Middle frontal gyrus (tissue), 1 donor: ENCODE data around the gene OR8B3.
"Not testable (repeated sequence)": the region's sequence is repeated elsewhere in the genome, so short reads cannot be mapped to it uniquely, and the experiment has no call there.

Experiments used
- DNase-seq: peaks from one replicate; pipeline ENCODE4 v3.0.0-alpha.2; 2015; ENCODE audit warnings: low spot score; ENCODE audit errors: extremely low spot score

OR8B3 gene, protein sequence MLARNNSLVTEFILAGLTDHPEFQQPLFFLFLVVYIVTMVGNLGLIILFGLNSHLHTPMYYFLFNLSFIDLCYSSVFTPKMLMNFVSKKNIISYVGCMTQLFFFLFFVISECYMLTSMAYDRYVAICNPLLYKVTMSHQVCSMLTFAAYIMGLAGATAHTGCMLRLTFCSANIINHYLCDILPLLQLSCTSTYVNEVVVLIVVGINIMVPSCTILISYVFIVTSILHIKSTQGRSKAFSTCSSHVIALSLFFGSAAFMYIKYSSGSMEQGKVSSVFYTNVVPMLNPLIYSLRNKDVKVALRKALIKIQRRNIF

DNA sequence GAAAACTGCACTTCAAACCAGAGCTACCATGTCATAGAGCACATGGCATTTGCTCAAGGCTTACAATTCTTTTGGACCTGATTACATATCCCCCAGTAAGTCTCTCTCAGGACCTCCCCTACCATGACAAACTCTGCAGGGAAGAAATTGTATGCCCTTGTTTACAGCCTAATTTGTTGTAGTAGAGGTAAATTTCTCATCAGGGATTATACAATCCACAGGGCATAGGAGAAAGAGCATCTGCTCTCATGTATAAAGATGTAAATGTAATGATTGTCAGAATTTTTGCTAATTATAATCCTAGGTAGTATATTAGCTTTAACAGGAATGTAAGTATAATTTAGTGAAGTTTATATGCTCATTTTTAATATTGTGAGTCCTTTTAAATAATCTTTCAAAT is at the start of gene OR8B3:
TSS of gene OR8B3 (minus strand) at position 101 of the 400 bp plus-strand sequence. CDS start 1,673 bp downstream, outside the sequence.
- no peak for DNase-seq

DNA sequence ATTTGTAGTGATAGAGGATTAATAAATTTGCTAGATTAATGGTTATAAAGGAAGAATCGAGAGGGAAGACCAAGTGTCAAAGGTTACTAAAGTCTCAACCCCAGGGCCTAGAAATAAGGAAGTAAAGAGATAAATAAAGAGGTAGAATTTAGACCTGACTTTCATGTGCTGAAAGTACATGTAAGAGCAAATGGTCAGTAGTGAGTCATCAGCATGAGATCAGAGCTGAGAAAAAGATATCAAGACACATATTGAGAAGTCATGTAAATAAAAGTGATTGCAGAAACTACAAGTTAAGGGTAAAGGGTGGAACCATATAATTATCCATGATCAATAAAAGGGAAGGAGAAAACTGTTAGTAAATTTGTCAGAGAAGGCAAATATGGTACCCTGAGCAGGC is 48.1 kb upstream of the OR8B3 start:
- DNase-seq: no peak

DNA sequence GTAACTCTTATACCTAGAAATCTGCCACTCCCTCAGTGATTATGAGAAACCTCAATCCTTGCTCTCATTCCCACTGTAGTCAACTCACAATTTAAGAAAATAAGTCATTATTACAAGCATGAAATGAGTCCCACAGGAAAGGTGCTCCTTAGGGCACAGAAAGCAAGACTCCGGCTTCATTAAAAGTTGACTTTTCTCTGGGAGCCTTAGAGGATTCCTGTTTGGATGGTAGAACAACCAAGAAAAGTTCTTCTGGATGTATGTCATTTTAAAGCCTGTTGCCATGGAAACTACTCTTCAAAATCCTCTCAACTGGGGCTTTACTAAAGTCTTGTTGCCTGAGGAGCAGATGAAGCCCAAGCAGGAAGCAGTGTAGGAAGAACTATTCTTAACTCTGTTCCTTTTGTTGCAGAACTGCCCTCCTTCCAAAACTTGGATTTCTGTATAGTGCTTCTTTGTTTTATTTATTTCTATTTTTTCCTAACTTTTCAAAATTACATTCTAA is 46.9 kb upstream of the OR8B3 start, which contains the start of gene OR8B8:
TSS of gene OR8B8 (minus strand) at position 51 of the 505 bp plus-strand sequence. CDS start 4,611 bp downstream, outside the sequence.
- no peak for DNase-seq

DNA sequence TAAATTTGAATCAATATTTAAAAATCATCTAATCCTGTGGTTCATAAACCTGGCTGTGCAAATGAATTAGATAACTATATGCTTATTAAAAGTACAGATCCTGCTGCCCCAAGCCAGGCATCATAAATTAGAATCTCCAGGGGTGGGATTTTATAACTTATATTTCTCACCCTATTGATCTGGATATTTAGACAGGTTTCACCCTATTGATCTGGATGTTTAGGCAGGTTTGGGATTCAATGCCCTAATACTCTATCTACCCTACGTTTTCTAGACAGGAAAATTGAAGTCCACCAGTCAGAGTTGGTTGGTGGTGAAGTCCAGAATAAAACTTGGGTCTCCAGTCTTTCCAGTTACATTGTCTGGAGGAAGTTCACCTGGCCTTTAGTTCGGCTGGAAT is 44.0 kb upstream of the OR8B3 start:
- no peak for DNase-seq

DNA sequence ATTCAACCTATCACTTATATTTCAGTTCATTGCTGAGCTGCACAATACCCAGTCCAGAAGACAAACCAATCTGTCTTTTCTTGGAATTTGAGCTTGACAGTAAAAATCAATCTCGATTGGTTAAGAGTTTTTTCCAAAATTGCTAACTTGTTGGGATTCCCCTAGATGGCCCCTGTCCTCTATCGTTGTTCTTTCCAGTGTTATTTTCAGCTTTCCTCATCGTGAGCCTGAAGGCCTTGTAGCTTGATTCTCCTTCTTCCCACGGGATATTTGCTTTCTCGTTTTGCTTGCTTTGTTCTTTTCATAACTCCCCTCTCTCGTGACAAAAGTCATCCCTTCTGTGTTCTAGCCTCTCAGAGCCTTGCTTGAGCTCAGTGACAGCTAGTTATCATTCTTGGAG is 43.6 kb upstream of the OR8B3 start:
- DNase-seq: no peak

DNA sequence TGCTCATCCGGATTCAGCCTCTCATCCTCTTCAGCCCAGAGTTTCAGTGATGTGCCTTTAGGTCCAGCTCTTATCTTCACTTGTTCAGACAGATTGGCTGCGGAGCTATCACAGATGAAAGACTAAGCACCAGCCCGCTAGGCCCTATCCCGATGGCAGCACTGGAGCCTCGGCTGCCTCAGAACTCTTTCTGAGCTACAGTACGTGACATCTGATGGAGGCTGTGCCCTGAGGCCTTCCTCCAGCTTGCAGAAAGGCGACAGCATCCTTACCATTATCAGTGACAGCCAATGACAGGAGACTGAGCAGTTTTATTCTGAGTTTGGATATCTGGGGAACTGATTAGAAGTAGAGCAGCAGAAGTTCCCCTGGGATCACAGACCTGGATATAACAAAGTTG is 42.7 kb upstream of the OR8B3 start:
- DNase-seq: no peak

DNA sequence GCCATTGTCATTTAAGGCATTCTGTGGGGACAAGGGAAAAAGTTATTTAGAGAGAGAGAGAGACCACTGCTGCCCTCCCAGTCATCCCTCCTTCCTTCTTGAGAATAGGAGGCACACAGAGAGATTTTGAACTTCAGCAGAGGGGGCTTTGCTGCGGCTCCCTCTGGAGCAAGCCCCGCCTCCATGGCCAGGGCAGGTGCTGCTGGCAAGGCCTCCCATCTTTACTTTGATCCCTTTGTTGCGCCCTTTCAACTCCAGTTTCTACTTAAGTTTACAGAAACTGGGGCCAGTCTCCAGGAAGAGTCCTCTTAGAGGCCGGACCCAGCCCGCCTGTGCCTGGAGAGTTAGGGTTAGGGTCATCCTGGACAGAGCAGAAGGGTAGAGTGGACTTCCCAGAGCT is 42.3 kb upstream of the OR8B3 start:
- DNase-seq: no peak

DNA sequence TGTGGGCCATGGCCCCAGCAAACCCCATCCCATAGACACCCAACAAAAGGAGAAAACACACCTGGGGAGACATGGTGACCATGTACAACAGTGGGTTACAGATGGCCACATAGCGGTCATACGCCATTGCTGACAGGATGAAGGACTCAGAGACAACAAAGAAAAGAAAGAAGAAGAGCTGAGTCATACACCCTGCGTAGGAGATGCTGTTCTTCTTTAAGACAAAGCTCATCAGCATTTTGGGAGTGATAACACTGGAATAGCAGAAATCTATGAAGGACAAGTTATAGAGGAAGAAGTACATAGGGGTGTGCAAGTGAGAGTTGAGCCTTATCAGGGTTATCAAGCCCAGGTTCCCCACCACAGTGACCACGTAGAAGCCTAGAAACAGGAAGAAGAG is 41.8 kb upstream of the OR8B3 start:
- DNase-seq: no peak

DNA sequence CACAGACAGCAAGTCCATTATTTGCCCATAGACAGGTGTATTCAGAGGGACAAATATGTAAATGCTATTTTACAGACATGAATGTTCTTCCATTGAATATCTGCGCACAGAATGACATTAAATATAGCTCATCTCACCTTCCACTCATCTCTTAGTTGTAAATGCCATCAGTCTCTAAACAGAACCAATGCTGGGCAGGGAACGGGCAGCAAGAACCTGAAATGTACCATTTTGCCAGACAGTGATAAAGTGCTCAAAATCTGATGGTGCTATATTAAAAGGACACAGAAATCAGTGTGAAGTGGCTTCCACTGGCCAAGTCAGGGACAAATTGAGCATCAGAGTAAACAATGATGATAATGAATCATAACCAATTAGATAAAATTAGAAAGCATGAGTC is 35.9 kb upstream of the OR8B3 start:
- no peak for DNase-seq

DNA sequence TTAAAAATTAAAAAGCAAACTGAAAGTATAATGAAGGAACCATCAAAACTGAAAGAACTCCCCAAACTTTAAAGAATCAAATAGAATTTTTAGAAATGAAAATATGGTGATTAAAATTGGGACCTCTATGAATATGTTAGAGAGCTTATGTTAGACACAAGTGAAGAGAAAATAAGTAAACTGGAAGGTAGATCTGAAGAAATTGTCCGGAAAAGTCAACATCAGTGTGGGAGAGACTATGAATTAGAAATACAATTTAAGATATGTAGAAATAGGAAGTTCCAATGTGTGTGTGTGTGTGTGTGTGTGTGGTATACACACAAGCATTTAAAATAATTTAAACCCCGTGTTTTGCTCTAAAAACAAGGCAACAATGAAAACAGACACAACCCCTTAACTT is 30.8 kb upstream of the OR8B3 start:
- DNase-seq: no peak

DNA sequence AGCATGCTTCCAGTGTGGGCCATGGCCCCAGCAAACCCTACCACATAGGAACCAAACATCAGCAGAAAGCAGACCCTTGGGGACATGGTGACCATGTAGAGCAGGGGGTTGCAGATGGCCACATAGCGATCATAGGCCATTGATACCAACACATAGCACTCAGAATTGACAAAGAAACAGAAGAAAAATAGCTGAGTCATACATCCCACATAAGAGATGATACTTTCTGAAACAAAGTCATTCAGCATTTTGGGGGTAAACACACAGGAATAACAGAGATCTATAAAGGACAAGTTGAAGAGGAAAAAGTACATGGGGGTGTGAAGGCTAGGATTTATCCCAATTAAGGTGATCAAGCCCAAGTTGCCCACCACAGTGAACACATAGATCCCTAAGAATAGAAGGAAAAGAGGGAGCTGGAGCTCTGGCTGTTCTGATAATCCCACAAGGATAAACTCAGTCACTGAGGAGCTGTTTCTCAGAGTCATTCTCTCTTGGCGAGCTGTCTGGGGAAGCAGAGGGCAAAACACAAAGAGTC is 25.6 kb upstream of the OR8B3 start, which contains the start of gene OR8B4:
TSS of gene OR8B4 (minus strand) at position 488 of the 538 bp plus-strand sequence. CDS start at position 488, 0 bp downstream.
- DNase-seq: no peak

DNA sequence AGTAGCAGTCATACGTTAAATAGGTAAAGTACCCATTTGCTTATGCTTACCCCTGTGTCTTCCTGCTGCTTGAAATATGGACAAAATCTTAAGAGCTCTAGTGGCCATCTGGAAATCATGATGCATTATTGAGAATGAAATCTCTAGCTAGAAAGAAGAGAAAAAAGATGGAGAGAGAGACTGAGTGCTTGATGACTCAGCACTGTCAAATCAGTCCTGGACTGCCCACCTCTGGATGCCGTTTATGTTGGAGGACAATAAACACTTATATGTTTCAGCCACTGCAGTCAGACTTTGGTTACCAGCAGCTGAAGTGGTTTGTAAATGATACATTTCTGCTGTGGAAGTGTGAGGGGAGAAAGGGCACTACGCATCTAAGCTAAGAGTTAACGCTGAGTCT is 22.2 kb upstream of the OR8B3 start:
- no peak for DNase-seq

DNA sequence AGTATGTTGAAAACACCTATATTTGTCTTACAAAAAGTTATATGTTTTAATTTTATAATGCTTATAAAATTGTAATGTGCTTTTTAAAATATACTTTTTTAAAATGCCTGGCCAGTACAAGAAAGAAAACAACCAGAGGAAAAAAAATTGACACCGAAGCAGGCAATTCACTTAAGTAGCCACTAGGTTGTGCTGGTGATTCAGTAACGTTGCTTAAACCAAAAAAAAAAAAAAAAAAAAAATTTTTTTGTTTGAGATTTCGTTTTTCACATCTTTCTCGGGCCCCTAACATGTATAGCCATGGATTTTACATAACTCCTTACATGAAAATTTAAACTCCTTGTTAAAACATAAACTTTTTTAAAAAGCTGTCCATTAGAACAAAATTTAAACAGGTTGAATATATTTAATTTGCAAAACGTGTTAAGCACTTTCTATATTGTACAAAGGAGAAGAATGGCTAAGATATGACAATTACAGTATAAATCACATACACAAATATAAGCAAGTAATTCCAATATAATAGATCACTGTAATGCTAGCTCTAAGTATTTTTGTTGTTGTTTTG is 16.6 kb upstream of the OR8B3 start:
- DNase-seq: no peak

DNA sequence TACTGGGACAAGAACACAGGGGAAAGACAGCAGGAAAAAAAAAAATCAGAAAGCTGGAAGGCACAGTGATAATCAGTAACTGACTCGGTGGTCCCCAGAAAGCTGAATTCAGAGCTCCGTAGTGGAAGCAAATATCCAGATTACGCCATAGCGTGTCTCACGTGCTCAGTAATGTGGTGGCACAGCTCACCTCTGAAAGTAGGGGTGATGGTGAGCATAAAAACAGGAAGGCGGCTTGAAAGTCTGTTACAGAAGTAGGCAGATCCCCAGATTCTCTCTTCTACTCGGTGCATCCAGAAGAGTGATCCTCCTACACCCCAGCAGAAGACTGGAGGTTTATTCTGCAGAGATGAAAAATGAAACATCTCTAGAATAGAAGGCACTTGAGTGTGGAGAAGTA is 11.1 kb upstream of the OR8B3 start:
- no peak for DNase-seq

DNA sequence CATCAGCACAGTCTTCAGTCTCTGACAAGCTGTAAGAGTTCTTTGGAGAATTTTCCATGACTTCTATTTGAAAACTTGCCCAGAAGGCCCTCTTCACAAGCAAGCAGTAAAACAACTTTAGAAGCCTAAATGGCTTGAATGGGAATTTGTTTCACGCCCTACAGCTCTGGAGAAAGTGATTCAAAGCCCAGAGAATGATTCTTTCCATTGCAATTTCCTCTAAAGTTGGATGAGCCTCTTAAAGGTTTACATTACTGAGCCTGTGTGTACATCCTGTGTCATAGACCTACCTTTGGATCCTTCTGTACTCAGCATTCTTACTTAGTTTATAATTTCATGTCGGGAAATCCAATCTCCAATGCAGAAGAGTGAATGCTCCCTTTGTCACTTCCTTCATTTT is 6.8 kb upstream of the OR8B3 start:
- DNase-seq: no peak

DNA sequence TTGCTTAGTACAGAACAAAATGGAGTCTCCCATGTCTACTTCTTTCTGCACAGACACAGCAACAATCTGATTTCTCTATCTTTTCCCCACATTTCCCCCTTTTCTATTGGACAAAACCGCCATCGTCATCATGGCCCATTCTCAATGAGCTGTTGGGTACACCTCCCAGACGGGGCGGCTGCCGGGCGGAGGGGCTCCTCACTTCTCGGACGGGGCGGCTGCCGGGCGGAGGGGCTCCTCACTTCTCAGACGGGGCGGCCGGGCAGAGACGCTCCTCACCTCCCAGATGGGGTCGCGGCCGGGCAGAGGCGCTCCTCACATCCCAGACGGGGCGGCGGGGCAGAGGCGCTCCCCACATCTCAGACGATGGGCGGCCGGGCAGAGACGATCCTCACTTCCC is 4.4 kb upstream of the OR8B3 start:
- not testable (repeated sequence) for DNase-seq

DNA sequence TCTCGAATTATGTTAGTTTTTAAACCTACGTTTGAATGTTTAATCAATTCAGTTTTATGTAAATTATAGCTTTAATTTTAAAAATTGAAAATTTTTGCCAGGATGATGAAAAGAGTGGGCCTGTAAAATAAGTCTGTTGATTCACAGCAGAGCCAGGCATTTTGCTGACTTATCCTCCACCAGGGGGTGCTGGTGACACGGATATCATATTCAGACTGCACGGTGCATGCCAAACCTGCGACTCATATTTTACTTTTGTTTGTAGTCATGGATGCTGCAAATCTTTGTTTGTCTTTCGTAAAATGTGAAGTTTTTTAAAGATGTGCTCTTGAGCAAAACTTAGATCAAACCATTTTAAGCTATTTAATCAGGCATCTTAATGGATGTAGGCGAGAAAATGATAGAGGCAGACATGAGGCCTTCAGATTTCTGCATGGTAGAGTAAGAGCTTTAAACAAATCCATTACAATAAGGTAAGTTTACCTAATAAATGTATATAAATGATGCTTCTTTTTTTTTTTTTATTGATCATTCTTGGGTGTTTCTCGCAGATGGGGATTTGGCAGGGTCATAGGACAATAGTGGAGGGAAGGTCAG is 3.6 kb upstream of the OR8B3 start:
- peak; percentile 14 for DNase-seq

DNA sequence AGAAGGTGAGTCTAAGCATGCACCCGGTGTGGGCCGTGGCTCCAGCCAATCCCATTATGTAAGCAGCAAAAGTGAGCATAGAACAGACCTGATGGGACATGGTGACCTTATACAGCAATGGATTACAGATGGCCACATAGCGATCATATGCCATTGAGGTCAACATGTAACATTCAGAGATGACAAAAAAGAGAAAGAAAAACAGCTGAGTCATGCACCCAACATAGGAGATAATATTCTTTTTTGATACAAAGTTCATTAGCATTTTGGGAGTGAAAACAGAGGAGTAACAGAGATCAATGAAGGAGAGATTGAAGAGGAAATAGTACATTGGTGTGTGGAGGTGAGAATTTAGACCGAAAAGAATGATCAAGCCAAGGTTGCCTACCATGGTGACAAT is 2.0 kb downstream of the OR8B3 start:
- DNase-seq: not testable (repeated sequence)

DNA sequence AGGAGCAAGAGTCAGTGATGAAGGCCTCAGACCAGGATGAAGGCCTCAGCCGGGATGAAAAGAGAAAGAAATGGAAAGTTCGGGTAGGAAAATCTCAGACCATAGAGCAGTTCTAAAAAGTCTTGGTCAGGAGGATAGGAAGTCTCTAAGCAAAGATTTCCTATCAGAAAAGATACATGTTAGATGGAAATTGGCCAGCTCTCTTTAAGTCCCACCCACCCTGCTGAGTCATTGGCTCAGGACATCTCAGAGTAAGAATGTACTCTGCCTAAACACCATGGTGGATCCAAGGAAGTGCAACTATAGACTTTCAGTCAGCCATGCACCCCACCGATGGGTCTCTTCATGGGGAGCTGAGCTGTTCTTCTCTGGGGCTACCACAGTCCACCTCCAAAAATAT is 4.4 kb downstream of the OR8B3 start:
- no peak for DNase-seq

DNA sequence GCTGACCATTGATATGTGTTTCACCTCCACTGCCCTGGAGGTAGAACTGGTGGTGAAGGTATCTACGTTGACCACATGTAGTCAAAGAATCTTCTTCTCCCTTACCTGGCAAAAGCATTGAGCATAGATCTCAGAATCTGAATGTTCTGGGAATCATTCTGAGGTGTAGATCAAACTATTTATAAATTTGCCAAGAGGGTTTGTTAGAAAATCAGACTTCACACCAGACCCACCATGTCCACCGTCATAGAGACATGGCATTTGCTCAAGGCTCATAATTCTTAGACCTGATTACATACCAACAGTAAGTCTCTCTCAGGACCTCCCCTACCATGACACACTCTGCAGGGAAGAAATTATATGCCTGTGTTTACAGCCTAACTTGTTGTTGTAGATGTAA is 14.4 kb downstream of the OR8B3 start, which contains the start of gene OR8B2:
TSS of gene OR8B2 (minus strand) at position 101 of the 400 bp plus-strand sequence. CDS start 1,156 bp downstream, outside the sequence.
- DNase-seq: no peak

DNA sequence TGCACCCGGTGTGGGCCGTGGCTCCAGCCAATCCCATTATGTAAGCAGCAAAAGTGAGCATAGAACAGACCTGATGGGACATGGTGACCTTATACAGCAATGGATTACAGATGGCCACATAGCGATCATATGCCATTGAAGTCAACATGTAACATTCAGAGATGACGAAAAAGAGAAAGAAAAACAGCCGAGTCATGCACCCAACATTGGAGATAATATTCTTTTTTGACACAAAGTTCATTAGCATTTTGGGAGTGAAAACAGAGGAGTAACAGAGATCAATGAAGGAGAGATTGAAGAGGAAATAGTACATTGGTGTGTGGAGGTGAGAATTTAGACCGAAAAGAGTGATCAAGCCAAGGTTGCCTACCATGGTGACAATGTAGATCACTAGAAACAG is 16.0 kb downstream of the OR8B3 start:
- not testable (repeated sequence) for DNase-seq

DNA sequence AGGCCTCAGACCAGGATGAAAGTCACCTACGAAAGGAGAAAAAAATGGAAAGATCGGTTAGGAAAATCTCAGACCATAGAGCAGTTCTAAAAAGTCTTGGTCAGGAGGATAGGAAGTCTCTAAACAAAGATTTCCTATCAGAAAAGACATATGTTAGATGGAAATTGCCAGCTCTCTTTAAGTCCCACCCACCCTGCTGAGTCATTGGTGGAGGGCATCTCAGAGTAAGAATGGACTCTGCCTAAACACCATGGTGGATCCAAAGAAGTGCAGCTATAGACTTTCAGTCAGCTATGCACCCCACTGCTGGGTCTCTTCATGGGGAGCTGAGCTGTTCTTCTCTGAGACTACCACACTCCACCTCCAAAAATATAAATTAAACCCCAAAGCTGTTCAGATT is 18.2 kb downstream of the OR8B3 start:
- DNase-seq: no peak
